ENCODE results near the gene CEP57L1. TPM values are rescaled to one million over a fixed set of nuclear protein-coding genes. Genes with fewer than 3 reads are reported as not detected.

CEP57L1 gene
- total and polyA plus RNA-seq, 9 of the 15 experiments (the other 6 are each of a cell fraction or from before 2014, with no cell fraction given): 39.4 to 88.6 (median 61.8) TPM

GRCh38 chr6:109095036-109095834 is at the start of gene CEP57L1 (continued):
- TF ChIP-seq ZNF609 (CRISPR knock-in tag; IDR thresholded peaks at IDR 0.05; ENCODE audit: borderline replicate concordance) (peak; percentile 68; the same call in 1 of the 2 replicates), OTX1 (CRISPR knock-in tag; IDR thresholded peaks at IDR 0.05) (no peak), DACH1 (IDR thresholded peaks at IDR 0.05; ENCODE audit: partially characterized antibody) (no peak), ZBTB5 (IDR thresholded peaks at IDR 0.05) (no peak), ZNF41 (CRISPR knock-in tag; conservative IDR thresholded peaks at IDR 0.05) (no peak), NR0B1 (IDR thresholded peaks at IDR 0.05; ENCODE audit: partially characterized antibody) (no peak), TEAD4 (IDR thresholded peaks at IDR 0.05; ENCODE audit: low read length) (no peak), TEAD4 (CRISPR knock-in tag; IDR thresholded peaks at IDR 0.05; ENCODE audit: borderline replicate concordance) (no peak), NR2F6 (CRISPR knock-in tag; IDR thresholded peaks at IDR 0.05) (no peak), PCBP2 (IDR thresholded peaks at IDR 0.05; ENCODE audit: low read depth, low read length, poor library complexity, severe bottlenecking) (no peak)
